ENCODE data around the gene RBMX2.
"Not testable (repeated sequence)": the region's sequence is repeated elsewhere in the genome, so short reads cannot be mapped to it uniquely, and the experiment has no call there.

The RBMX2 gene, protein sequence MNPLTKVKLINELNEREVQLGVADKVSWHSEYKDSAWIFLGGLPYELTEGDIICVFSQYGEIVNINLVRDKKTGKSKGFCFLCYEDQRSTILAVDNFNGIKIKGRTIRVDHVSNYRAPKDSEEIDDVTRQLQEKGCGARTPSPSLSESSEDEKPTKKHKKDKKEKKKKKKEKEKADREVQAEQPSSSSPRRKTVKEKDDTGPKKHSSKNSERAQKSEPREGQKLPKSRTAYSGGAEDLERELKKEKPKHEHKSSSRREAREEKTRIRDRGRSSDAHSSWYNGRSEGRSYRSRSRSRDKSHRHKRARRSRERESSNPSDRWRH

DNA sequence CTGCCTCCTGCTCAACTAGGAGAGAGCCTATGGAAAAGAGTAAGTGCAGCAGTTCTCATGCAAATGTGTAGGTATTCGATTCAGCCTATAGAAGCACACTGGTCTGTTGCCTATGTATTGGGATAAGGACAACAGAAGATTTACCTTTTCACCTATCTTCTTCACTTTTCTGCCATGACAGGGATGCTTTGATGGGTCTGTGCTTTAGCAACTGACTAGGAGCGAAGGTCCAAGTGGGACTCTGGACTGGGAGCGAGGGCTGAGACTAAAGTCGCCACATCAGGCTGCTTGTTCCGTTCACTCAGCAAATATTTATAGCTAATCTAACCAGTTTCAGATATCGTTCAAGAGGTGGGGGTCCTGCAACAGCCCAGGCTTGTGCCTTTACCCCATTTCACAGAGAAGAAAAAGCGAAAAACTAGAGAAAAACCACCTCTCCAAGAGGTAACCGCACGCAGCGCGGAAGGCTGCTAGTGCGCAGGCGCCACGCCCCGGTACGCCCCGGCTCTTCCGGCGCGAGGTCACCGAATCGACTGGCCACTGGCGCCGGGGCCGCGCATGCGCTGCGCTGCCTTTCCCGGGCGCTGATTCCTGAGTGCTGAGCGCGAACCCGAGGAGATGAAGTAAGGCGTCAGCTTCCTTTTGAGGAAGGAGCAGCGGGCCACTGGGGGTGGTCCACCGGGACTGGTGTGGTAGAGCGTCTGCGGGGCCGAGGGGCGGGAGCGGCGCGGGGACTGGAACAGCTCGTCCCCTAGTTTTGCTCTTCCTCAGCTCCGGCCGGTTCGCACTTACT is at the start of gene RBMX2:
RBMX2 (plus strand) TSS at position 573 of the 793 bp plus-strand sequence; CDS start at position 619, 46 bp downstream.
- peak; percentile 55 to 65 for DNase-seq

DNA sequence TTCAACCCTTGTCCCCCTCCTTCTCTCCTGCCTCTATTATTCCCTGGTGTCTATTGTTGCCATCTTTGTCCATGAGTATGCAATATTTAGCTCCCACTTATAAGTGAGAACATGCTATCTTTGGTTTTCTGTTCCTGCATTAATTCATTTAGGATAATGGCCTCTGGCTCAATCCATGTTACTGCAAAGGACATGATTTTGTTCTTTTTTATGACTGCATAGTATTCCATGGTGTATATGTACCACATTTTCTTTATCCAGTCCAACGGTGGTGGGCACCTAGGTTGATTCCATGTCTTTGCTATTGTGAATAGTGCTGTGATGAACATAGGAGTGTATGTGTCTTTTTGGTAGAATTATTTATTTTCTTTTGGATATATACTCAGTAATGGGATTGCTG is 49.7 kb upstream of the RBMX2 start:
- DNase-seq = not testable (repeated sequence)

DNA sequence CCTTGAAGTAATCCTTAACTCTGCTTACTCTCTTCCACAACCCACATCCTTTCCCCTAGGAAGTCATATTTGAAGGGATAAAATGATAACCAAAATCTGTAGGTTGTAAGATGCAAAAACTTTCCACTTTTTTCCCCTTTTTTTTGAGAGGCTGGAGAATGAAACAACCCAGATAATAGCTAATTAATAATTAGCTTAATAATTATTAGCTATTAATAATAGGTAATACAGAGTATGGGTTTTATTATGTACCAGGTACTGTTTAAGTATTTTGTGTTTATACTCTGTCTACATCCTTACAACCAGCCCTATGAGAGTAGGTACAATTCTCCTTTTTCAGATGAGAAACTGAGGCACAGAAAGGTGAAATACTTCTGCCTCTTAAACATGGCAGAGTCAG is 25.7 kb upstream of the RBMX2 start:
- DNase-seq = no peak

DNA sequence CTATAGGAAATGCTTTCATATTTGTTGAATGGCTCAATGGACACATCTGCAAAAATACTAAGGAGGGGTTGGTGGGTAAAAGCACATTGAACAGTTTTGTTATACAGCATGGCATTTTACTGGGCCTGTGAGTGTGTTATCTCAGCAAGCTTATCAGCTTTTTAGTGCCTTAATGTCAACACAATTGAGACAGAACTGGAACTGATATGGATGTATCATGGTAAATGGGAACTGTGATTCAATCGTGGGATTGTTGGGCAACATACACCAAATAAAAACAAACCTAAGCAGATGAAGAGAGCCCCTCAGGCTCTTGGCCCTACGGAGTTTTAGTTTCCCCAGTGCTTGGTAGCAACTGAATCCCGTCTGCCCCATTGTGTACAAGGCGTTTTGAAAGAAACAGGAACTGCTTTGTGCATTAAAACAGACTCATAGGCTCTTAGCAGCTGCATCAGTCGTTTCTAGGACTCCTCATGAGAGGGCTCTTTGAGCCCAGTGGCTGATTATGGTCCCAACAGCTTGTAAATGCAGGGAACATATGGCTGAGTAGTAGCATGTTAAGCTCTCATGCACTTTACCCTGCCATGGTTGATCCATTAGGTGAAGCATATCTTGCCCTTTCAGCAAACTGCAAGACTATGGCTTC is 23.6 kb upstream of the RBMX2 start:
- no peak for DNase-seq

DNA sequence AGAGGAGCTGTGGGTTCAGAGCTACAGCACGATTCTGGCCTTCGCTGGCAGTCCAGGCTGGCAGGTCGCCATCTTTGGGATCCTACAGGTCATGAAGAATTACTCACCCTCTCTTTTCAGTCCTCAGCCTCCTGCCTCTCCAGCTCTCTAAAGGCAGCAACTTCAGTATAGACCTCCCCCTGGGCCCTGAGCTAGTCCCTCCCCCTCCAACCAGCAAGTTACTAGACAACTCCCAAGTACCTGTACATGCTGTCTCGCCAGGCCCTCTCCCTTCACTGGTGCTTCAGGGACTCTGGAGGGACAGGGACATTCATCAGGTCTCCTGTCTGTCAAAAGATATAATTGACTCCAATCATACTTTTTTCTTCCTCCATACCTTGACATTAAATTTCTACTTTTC is 16.3 kb upstream of the RBMX2 start, which contains the start of gene GPR119:
GPR119 (minus strand) TSS at position 155 of the 400 bp plus-strand sequence. CDS start 227 bp downstream, outside the sequence.
- DNase-seq = no peak

DNA sequence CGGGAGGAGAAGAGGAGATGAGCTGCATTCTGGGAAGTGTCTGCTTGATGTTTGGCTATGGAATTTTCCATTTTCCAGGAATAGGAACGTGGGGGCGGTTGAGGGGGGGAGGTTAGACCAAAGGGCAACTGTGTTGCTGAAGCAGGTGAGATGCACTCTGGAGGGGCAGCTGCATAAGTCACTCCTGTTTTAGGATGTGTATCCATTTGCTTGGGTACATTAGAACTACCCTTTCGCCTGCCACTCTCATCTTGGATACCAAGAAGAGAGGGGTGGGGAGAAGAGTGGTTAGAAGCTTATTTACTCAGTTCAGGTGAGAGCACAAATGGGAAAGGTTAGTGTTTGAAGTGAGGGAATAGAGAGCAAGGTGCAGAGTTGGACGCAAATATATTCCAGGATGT is 15.4 kb upstream of the RBMX2 start:
- no peak for DNase-seq

DNA sequence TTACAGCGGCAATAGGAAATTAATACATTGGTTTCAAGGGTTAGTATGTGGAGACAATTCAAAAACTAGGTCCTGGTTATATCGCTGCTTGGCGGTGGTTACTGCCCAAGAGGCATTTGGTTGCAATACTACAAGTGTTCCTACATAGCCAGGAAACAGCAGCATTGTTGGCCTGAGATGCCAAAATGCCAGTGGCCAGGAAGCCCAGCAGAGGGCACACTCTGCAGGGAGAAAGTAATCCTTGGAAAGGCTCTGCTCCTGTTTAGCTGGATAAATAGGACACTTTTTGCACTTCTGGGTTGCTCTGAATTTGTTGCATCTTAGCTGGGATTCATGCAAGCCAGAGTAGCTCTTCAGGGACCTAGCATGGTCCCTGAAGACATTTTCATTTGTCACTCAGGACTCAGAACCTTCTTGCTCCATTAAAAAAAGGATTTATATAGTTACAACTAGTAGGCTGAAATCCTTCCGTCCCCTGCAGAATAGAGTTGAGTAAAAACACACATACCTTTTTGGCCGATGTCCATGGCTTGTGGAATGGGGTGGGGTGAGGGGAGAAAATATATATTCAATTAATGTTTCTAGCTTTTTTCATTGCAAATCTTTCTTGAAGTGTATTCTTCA is 8.2 kb upstream of the RBMX2 start:
- no peak for DNase-seq

DNA sequence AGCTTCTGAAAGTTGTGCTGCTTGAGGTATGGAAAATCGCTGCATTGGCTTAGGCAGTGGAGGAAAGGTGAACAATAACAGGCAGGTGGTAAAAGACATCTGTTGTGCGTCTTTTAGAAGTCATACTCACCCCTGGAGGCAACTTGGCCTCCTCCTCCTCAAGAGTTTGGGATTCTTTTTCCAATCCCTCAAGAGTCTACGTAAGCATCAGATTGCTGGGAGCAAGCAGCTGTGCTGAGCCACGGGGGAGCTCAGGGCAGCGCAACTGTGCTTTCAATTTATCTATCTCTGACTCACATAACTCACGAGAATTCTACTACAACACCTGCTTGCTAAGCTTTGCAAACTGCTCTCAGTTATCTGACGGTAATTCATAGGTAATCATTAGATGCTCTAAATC is 6.4 kb upstream of the RBMX2 start:
- no peak for DNase-seq

DNA sequence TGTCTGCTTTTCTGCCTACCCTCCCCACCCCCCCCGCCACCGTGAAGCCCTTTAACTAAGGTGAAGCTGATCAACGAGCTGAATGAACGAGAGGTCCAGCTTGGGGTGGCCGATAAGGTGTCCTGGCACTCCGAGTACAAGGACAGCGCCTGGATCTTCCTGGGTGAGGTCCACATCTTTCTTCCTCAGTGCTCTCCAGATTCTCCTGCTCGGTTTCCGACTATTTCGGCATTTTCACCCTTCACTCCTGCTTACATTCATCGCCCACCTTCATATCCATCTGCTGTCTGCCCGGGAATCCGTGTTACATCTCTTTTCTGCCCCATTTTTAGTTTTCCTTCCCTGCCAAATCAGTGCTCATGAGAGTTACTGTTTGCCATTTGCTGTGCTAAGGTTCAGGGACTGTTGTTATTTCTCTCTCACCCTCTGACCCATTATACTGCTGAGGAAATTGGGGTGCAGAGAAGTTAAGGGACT is 459 bp downstream of the RBMX2 start:
- DNase-seq = no peak

DNA sequence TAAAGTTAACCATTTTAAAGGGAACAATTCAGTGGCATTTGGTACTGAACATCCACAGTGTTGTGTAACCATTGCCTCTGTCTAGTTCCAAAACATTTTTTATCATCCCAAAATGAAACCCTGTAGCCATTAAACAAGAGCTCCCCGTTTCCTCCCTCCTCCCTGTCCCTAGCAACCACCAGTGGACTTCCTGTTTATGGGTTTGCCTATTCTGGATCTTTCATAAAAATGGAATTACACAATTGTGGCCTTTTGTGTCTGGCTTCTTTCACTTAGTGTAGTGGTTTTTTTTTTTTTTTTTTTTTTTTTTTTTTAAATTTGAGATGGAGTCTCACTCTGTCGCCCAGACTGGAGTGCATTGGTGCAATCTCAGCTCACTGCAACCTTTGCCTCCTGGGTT is 11.6 kb downstream of the RBMX2 start:
- no peak for DNase-seq

DNA sequence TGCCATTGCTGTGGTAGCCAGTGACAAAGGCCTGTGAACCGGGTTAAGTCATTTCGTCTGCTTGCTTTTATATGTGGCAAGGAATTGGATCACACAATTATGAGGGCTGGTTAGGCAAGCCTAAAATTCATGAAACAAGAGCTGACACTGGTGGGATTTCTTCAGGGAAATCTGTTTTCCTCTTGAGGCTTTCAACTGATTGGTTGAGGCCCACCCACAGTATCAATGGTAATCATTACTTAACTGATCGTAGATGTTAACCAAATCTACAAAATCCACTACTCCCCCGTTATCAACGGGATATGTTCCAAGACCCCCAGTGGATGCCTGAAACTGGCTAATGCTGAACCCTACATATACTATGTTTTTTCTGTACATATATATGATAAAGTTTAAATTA is 13.0 kb downstream of the RBMX2 start:
- no peak for DNase-seq

DNA sequence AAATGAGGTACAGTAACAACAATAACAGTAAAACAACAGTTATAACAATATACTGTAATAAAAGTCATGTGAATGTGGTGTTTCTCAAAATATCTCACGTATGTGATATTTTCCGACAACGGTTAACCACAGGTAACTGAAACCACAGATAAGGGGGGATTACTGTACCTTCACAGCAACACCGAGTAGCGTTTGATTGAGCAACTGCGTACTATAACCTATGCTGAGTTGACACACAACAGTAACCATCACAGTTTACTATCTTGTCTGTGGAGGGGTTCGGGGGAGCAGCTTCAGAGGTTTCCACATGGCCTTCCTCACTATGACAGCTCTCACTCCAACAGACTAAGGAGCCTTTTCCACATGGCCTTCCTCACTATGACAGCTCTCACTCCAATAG is 13.4 kb downstream of the RBMX2 start:
- DNase-seq = no peak

DNA sequence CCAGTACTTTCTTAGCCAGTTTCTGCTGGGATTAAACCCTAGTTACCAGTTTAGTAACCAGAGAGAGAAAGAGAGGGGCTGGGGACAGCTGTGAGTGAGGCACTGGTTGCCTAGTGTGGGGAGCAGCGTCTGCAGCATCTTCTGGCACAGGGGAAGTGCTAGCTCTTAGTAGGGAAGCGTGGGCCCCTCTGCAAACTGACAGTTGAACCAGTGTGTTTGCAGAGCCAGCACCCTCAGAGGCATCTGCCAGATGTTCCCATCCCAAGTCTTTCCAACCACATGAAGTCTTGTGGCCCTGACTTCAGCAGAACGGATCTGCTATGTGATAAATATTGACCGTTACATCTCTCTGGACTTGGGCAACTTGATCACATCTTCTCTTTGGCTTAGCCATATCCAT is 15.0 kb downstream of the RBMX2 start:
- no peak for DNase-seq

DNA sequence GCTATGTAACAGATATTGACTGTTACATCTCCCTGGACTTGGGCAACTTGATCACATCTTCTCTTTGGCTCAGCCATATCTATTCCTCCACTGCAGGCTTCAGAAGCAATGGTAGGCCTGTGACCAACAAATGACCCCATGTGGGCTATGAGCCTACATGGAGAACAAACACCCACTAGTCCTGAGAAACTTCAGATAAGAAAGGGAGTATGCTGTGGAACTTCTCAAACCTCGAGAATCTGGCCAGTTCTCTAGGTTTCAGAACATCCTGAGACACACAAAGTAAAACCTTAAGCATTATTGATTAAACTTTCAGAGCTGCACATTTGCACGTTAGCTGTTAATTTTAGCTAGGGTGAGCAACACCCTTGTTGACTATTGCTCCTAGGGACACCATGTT is 16.3 kb downstream of the RBMX2 start:
- no peak for DNase-seq

DNA sequence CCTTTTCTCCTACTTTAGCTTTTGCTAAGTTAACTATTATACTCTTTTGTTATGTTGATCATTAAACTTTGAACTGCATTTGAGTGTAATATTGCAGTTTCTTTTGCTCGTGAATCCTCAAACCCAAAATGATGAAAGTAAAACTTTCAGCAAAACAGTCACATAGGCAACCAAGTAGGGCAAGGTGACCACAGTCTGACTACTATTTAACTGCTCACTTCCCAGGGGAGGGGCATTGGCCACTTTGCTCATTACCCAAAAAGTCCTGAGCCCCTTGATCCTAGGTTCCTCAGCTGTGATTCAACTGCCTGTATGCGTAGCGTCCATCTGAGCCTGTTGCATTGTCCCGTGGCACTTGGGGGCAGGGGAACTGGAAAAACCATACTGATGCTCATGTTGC is 17.0 kb downstream of the RBMX2 start:
- no peak for DNase-seq

DNA sequence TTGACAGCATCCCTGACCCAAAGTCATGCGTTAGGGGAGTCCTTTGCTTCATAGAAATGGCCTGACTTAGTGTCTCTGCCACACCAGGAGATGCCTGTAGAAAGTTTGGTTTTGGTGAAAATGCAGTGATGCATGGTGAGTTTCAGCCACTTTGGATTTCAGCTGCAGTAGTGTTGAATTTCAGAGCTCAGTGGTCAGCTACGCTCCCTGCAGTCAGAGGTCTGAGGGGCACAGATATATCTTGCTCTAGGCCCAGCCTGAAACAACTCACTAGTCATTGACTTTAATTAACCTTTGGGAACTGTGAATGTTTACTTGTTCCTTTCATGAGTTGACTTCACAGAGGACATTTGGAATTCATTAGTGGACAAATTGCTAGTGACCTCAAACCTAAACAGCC is 17.5 kb downstream of the RBMX2 start:
- DNase-seq = no peak

DNA sequence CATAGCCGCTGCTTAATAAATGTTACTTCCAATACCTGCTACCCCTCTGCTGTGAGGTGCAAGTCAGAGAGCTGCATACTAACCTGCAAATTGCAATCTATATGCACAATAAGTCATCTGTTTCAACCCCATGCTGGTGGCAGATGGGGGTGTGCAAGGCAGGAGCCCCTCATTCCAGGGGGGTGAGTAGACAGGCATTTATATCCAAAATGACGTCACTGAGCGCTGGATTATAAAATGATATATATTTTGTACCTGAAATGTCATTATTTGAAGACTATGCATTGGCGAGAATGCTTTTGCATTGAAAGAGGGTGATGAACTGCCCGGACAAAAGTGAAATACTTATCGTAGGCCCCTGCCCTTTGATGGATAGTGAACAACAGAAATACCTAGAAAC is 24.7 kb downstream of the RBMX2 start:
- DNase-seq = no peak

DNA sequence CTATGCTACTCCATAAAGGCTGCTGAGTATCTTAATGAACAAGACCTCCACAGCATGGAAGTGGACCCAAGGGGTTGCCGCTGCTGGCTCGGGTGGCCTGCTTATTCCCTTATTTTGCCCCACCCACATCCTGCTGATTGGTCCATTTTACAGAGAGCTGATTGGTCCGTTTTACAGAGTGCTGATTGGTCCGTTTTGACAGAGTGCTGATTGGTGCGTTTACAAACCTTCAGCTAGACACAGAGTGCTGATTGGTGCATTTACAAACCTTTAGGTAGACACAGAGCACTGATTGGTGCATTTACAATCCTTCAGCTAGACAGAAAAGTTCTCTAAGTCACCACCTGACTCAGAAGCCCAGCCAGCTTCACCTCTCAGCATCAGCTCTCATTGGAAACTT is 27.4 kb downstream of the RBMX2 start:
- DNase-seq = not testable (repeated sequence)

DNA sequence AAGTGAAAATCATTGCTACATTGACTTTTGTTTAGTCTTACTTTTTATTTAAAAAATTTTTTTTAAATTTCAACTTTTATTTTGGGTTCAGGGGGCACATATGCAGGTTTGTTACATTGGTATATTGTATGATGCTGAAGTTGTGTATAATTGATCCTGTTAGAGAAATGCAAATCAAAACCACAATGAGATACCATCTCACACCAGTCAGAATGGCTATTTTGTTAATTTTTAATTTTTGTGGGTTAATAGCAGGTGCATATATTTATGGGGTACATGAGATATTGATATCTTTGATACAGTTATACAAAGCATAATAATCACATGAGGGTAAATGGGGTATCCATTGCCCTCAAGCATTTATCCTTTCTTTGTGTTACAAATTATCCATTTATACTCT is 34.1 kb downstream of the RBMX2 start:
- no peak for DNase-seq

DNA sequence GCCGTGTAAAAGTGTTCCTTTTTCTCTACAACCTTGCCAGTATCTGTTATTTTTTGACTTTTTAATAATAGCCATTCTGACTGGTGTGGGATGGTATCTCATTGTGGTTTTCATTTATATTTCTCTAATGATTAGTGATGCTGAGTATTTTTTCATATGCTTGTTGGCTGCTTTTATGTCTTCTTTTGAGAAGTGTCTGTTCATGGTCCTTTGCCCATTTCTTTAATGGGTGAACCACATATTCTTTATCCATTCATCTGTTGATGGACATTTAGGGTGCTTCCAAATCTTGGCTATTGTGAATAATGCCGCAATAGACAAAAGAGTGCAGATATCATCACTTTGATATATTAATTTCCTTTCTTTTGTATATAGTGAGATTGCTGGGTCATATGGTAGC is 36.2 kb downstream of the RBMX2 start:
- not testable (repeated sequence) for DNase-seq

DNA sequence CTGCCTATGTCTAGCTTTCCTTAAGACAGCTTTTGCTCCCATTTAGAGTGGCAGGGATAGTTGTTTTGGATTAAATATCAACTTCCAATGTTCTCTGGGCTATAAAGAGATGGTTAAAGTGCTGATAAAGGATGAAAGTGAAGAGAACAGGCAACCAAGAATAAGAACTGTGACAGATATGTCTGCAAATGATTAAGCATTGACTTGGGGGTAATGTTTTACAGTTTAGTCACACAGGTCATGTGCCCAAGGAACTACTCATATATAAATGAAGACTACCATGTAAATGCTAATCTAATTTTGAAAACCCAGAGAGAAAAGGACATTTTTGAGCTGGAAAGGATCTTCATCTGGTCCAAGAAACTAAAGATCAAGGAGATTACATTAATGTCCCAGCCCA is 42.1 kb downstream of the RBMX2 start:
- DNase-seq = no peak

DNA sequence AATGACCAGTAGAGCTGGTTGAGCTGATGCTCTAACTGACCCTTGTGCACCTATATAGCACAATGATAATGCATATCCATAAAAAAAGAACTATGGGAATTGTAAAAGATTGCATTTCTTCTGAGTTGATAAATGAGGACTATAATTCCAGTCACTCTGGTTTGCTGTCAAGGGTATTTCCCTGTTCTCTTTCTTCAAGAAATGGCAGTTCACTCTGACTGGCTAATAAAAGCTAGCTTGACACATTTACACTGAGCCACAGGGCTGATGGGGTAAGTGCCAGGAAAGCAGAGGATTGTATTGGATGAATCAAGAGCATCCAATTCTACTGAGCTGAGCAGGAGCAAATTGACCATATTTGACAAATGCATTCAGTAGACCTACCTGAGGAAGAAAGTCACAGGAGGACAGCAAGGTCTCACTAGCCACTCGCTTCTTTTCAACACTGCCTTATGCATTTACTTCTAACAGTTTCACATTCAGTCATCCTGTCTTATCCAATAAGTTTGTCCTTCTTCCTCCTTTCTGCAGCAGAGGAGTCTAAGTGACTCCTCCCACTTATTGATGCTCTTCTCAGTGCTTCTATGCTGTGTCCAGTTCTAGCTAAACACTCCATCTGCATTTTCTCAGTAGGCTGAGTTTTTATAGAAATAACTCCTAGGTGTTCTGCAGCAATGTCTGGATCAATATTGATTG is 43.0 kb downstream of the RBMX2 start:
- DNase-seq = no peak

DNA sequence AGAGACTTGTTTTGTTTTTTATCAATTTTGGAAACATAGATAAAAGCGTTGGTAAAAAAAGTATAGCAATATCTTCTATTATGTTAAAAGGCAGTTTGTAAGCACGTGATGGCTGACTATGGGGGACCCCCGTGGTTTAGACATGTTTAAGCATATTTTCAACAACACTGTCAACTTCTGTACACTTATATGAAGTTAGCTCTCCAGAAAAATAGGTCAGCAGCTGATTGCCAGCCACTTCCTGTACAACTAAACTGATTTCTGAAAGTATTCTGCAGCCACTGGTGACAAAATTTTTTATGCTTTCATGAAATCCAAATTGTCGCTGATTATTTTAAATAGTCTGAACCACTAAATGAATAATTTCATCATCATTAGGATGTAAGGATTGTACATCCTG is 45.2 kb downstream of the RBMX2 start:
- no peak for DNase-seq

Data from activated CD4-positive, alpha-beta T cell treated with anti-CD3 and anti-CD28 coated beads for 4 hours (primary cell).